Right forelimb (tissue), 1 donor: Measurements from ENCODE around the gene TNPO1.
"Not testable (repeated sequence)": the region's sequence is repeated elsewhere in the genome, so short reads cannot be mapped to it uniquely, and the experiment has no call there.

Experiments used
- DNase-seq: peaks from one replicate; pipeline ENCODE4 v3.0.0-alpha.2; 2018

The TNPO1 gene

DNA sequence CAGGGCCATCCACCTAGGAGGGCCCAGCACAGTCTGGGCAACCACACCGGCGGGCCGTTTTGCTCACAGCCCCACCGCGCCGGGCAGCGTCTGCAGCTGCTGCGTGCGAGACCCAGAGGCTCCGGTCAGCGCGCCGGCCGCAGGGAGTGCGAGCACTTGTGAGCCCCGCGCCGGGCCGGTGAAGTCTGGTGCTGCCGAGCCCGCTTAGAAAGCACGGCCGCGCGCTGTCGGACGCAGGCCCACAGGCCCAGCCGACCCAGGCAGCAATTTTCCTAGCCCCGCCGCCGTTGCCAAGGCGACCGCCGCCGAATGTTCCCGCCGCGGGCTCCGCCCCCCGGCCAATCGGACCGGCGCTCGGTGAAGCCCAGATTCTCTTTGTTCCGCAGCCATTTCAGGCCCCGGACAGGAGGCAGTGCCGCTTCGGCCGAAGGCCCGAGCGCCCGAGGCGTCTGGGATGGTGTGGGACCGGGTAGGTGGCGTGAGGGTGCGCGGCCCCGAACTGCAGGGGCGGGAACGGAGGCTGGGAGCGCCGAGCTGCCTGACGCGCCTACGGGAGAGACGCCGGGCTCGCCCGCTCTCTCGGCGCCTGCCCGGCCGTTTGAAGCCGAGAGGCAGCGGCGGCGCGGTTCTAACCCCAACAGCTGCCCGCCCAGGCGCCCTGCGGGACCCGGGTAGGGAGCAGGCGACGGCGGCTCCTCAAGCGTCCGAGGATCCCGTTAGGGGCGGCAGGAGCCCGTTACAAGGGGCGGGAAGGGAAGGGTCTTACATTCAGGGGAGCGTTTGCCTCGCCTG lies at the start of gene TNPO1:
TNPO1 (plus strand) TSS at position 378 of the 792 bp plus-strand sequence; CDS start at position 455, 77 bp downstream.
- DNase-seq, result peak; percentile 97

DNA sequence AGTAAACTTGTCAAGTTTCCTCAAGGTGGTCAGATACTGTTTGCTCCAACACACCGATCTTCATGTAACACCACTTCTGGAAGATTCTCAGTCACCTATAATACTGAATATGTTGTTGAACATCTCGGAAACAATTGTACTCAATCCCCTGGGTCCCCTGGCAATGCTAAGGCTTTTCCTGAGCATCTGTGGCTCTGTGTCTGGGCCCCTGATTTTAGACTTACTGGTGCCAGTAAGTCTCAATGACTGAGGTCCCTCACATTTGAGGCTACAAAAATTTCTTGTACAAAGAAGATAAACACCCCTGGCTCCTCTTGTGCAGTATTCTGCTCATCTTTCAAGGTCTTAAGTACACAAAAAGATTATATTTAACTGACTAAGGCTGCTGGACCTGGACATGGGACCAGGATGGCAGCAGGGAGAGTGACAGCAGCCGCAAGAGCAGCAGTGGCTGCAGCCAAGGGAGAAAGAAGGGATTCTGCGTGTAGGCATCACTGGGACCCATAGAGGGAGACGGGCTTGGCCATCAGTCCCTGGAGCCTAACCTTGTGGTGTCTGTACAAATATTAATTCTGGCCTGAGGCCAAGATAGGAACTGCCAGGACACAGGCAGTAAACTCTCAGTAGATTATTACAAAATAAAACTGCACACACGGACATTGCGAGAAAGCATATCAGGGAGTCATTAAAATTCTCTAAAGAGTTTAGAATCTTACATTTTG lies 49.0 kb upstream of the TNPO1 start:
- DNase-seq, result no peak

DNA sequence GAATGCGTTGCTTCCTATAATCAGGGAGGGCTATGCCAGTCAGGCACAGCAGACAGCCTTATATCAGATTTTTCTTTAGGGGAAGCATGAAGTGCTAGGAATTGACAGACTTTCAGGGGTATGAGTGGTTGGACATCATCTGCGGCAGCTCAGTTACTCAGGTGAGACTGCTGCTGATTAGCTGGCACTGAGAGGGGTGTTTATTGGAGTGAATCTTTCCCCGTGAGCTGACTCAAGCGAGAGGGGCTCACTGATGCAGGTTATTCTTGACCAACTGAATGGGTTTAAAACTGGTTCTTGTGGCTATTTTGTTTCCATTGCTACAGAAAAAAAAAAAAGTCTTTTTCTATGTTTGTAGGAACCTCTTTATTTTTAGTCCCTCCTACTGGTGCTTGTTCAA lies 46.2 kb upstream of the TNPO1 start:
- DNase-seq, result no peak

DNA sequence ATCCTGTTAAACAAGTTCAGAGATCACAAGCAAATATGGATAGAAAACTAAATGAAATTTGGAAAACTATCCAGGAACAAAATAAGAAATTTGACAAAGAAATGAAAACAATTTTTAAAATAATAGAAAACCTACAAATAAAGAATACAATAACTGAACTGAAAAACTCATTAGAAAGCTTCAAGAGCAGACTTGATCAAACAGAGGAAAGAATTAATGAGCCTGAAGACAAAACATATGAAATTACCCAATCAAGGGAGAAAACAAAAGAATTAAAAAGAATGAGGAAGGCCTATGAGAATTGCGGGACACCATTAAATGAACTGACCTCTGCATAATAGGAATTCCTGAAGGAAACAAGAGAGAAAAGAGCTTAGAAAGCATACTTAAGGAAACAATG lies 39.8 kb upstream of the TNPO1 start:
- no peak for DNase-seq

DNA sequence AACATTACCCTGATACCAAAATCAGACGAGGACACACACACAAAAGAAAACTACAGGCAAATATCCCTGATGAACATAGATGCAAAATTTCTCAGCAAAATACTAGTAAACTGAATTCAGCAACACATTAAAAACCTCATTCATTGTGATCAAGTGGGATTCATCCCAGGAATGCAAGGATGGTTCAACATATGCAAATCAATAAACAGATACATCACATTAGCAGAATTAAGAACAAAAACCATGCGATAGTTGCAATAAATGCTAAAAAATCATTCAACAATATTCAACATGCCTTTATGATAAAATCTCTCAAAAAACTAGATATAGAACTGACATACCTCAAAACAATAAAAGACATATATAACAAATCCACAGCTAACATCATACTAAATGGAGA lies 36.9 kb upstream of the TNPO1 start:
- DNase-seq, result no peak

DNA sequence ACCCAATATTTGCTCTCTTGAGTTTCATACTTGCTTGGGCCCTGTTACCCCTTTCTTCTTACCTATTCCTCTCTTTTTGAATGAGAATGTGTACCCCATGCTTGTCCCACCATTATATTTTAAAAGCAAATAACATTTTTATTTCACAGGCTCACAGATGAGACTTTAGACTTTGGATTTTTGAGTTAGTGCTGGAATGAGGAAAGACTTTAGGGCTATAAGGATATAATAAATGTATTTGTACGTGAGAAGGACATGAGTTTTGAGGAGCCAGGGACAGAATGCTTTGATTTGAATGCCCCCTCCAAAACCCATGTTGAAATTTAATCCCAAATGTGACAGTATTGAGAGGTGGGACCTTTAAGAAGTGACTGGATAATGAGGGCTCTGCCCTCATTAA lies 33.1 kb upstream of the TNPO1 start:
- DNase-seq, result no peak

DNA sequence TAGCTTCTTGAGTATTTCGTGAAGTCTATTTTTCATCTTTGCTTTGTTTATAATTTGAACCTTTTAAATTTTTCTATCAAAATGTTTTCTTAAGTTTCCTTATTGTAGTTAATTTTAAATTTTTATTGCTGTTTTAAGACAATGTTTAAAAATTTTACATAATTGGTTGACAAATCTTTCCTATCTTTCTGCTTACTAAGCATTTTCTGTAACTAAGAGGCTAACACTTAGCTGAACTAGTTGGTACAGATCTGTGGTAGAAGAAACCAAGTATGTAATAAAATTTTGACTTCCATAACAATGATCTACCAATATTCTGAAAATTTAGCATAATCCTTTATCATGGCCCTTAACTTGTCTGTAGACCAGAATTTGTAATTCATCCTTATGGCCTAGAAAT lies 32.3 kb upstream of the TNPO1 start:
- DNase-seq, result no peak

DNA sequence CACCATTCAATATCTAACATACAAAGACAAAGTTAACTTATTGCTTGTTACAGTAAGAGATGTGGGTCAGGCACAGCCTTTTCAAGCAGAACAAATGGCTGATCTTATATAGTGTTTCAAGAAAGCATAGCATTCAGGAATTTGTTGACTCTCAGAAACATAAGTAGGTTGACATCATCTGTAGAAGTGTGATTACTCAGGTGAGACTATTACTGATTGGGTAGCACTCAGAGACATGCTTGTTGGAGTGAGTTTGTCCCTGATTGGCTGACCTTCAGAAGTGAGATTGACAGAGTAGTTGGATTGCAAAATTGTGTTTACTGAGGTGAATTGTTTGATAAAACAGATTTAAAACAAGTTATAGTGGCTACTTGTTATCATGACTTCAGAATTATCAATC lies 30.7 kb upstream of the TNPO1 start:
- DNase-seq, result no peak

DNA sequence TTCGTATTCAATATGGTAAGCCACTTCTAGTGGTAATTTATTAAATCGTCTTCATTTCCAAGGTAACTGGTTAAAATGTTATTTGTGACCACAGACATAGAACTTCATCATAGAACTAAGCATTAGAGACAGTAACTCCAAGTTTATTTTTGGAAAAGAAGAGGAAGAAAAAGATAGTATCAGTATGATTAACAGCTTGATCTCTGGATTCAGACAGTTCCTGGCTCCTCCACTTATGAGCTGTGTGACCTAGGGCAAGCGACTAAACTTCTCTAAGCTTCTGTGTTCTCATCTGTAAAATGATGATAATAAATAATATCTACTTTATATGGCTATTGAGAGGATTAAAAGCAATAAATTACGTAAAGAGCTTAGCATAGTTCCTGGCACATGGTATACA lies 29.8 kb upstream of the TNPO1 start:
- DNase-seq, result no peak

DNA sequence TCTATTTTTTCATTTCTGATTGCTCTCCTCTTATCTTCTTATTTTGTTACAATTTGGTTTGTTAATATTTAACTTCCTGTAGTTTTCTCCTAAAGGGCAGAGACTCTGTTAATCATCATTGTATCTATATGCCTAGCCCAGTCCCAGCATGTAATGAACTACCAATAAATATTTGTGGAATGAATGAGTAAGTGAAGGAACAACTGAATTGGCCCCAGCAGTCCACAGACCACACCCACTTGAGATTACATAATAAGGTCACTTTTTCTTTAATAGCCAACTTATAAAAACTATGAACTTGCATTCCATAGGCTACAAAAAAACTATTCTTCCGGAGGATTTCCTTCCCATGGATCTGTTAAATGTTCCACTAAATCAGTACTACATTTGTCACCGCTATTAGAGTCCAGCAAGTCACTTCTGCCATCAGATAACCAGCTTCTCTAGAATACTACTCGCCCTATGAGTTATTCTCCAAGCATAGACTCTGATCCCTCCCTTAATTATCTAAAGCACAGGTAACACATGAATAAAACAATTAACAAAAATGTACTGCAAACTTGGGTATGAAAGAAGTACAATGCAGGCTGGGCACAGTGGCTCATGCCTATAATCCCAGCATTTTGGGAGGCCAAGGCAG lies 27.5 kb upstream of the TNPO1 start:
- no peak for DNase-seq

DNA sequence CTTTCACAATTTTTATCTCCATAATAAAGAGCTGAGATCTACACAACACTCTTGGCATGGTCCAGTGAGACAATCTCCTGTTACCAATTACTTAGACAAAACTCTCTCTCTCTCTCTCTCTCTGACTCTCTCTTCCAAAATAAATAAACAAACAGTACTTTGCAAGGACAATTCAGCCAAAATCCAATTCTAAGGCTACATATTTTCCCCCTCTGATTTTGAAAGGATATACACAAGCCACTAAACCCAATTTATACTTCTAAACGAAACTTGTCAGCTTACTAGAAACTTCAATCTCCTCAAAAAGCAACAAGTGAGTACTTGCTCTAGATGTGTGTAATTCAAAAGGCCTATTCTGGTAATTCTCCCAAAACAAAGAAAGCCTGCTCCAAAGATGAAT lies 26.3 kb upstream of the TNPO1 start:
- no peak for DNase-seq

DNA sequence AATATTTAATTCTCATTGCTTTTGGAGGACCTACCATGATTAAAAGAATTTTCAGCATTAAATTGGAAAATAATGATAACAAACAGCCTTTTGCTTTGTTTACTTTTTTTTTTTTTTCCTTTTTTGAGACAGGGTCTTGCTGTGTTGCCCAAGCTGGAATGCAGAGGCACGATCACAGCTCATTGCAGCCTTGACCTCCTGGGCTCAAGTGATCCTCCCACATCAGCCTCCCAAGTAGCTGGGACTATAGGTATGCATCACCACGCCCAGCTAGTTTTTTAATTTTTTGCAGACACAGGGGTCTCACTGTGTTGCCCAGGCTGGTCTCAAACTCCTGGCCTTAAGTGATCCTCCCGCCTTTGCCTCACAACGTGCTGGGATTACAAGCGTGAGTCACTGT lies 23.8 kb upstream of the TNPO1 start:
- not testable (repeated sequence) for DNase-seq

DNA sequence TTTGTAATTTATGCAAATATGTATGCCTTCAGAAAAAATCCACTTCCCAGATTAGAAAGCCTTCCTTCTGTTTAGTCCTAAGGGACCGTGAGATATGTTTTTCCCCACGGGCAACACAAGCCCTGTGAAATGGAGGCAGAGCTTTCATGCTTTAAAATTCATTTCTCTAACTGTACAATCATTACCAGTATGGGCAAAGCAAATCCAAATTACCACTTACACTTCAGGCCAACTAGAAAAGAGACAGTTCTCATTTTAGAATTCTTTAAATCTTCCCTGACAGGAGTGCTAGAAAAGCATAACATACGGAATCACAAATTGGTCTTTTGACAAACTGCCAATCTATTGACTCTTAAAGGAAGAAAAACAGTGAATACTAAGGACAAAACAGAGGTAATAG lies 20.5 kb upstream of the TNPO1 start:
- DNase-seq, result no peak

DNA sequence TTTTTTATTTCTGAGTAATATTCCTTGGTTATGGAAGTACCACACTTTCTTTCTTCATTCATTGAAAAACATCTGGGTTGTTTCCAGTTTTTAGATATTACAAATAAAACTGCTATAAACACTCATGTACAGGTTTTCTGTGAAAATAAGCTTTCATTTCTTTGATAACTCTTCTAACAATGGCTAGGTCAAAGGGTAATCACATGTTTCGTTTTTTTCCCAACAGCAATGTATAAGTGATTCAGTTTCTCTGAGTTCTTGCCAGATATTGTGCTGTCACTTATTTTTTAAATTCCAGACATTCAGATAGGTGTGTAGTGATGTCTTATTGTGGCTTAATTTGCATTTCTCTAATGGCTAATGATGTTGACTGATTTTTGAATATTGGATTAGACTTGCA lies 16.7 kb upstream of the TNPO1 start:
- no peak for DNase-seq

DNA sequence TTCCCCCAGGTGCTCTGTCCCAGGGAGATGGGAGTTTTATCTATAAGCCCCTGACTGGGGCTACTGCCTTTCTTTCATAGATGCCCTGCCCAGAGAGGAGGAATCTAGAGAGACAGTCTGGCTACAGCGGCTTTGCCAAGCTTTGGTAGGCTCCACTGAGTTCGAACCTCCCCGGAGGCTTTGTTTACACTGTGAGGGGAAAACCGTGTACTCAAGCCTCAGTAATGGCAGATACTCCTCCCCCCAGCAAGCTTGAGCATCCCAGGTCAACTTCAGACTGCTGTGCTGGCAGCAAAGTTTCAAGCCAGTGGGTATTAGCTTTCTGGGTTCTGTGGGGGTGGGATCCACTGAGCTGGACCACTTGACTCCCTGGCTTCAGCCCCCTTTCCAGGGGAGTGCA lies 7.8 kb upstream of the TNPO1 start:
- not testable (repeated sequence) for DNase-seq

DNA sequence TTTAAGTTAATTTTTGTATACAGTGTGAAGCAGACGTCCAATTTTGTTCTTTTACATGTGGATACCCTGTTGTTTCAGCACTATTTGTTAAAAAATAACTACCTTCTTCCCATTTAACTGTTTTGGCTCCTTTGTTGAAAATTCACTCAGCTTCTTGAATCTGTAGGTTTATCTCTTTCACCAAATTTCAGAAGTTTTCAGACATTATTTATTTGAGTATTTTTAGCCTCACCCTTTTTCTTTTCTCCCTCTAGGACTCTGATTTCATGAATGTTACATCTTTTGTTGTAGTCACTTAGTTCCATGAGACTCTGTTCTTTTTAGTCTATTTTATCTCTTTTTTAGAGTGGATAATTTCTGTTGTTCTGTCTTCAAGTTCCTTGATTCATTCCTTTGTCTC lies 4.6 kb upstream of the TNPO1 start:
- DNase-seq, result no peak

DNA sequence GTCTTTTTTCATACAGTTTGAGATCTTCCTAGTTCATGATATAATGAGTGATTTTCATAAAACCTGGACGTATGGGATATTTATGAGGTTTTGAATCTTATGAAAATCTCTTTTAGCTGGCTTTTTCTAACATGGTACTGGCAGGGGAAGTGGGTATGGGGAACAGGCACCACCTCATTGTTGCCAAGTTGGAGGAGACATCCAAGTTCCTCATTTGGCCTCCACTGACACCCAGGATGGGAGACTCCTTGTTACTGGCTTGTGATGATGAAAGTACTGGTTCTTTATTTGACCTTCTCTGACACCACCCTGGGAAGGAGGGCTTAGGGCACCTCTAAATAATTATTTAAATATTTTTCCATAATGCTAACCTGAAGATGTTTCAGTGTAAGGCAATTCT lies 4.0 kb upstream of the TNPO1 start:
- no peak for DNase-seq

DNA sequence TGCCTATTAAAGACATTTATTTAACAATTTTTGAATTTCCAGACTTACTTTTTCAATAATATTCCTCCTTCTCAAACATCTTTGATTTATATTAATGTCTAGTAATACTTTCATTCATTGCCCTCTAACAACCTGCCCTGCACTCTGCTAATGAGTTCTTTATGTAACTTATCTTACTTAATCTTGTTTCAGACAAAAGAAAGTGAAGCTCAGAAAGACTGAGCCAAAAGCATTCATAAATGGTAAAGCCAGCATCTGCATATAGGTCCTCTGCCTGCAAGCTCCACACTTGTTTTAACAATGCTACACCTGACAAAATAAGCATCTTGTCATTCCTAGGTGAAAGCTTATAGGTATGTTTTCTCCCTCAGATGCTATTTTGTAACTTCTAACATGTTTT lies 2.4 kb upstream of the TNPO1 start:
- no peak for DNase-seq

DNA sequence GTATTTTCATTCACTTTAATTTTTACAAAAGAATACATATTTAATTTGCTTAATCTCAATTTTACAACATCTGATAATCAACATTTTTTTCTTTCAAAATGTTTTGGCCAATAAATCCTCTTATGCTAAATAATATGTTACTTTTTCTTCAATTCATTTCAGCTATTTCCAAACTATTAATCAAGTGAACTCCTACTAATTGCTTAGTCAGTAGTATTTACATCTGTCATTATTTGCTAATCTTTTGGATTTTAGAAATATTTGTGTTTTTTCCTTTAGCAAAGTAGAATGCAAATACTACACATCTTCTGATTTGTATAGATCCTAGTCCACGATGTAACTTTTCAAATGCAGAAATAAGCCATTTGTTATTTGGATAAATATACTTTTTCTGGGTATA lies 1.6 kb upstream of the TNPO1 start:
- DNase-seq, result no peak

DNA sequence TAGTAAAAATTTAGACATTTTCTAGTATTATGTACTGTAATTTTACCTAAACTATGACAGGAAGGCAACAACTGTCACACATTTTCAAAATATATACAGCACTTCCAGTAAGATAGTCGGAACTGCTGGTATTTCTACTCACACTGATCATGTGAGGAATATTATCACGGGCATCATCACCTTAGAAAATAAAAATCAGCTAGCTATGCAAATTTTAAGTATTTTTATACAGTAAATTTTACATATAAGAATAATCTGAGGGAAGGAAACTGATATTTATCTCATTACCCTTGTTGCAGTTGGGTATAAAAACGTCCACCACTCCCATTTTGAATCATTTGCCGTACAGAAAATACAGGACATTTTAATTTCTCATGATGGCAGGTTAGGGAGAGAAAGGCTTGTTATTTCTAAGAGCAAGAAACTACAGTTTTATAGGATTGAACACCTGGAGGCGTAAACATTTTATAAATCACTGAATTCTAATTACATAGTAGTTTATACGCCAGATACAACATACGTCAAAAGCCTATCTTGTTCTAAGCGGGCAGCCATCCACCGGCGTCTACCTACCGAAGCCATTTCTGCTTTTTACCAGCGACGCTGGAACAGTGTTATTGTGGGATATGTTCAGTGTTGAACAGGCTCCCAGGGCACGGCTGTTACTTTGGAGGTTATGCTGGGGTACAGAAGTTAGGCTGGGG lies 729 bp upstream of the TNPO1 start:
- no peak for DNase-seq

DNA sequence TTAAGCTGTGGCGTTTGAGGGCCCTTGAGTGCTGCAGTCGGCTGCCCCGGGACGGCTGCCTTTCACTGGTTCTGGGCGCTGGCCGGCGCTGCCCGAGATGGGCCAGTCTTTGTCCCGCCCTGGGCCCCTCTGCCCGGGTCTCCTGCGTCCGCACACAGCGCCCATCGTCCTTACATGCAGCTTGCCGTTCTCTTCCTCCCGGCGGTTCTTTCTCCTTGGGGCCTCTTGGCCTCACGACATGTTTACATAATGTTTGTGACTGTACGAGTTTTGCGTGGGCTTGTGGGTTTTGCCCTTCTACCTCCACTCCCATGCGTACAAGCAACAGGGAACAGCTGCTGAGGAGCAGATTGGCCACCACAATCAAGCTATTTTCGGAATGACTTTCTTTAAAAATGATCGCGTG lies 618 bp downstream of the TNPO1 start:
- peak; percentile 84 for DNase-seq

DNA sequence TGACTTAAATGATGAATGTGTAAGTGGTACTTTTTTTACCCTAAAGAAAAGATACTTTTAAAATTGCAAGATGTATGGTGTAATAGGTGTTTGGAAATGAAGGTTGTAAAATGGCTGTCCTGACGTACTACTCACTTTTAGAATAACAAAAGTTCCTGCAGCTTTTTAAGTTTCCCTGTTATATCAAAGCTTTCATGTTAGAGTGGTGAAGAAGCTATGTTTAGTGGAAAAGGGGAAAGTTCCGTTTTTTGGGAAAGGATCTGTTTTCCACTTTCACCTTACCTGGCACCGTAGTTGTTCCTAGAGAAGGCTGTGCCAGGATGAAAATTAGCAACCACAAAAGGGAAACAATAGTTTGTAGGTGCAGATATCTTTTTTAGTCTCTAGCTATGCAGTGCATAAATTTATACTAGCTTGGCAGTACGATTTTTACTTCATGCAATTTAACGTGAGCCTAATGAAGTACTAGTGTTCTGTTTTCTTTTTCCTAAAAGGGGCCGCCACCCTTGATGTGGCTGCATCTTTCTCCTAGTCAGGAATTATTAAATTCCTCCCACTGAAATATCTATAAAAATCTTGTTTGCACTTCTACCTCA lies 1.3 kb downstream of the TNPO1 start:
- DNase-seq, result no peak
